IMR-90 (cell line): Measurements from ENCODE around the gene ACTG2. TPM values are rescaled to one million over a fixed set of nuclear protein-coding genes. Genes with fewer than 3 reads are reported as not detected.

Source experiments
- ATAC-seq: fragments of 200-7000 bp; cut with Tn5 transposase; 2 replicates; pipeline ENCODE4 v1.9.1; 2020; ENCODE audit warnings: low read depth, mild to moderate bottlenecking, moderate library complexity
- BruUV-seq: library from RNA; stranded (reverse); fragments of 400-500 nt; replicated peaks from 2 replicates; lab custom pipeline; 2021; lab: Mats Ljungman, UMichigan
- CTCF ChIA-PET: fragments of 300-600 bp; formaldehyde crosslinking; extraction: SDS; loops from one replicate; lab custom pipeline; 2021; ENCODE audit warnings: antibody characterized with exemption; lab: Yijun Ruan, JAX
- POLR2A ChIA-PET: fragments of 300-600 bp; sonication (Branson Sonifier 250); formaldehyde crosslinking; loops from one replicate; lab custom pipeline; 2022; ENCODE audit warnings: antibody characterized with exemption; ENCODE audit not compliant: unreplicated experiment; lab: Charles Lee
- DNase-seq: peaks from one replicate; pipeline ENCODE4 v3.0.0; 2013
- H2AFZ ChIP-seq: replicated peaks from 2 replicates; pipeline ENCODE3; 2013; ENCODE audit warnings: low read length, mild to moderate bottlenecking; ENCODE audit not compliant: poor library complexity
- H2AK5ac ChIP-seq: 2 replicates; pipeline ENCODE4 v1.6.1; 2013; ENCODE audit warnings: low read depth, low read length, inconsistent platforms
- H2AK9ac ChIP-seq: replicated peaks from 2 replicates; pipeline ENCODE3; 2013; ENCODE audit warnings: mild to moderate bottlenecking, low read depth, low read length, moderate library complexity; ENCODE audit not compliant: poor library complexity
- H2BK120ac ChIP-seq: 2 replicates; pipeline ENCODE4 v1.6.1; 2013; ENCODE audit warnings: low read depth, low read length, inconsistent platforms
- H2BK15ac ChIP-seq: 3 replicates; pipeline ENCODE4 v1.6.1; 2013; ENCODE audit warnings: low read depth, low read length, inconsistent platforms
- H2BK20ac ChIP-seq: 2 replicates; pipeline ENCODE4 v1.6.1; 2013; ENCODE audit warnings: low read depth, mild to moderate bottlenecking, inconsistent platforms, low read length, moderate library complexity
- H2BK5ac ChIP-seq: 2 replicates; pipeline ENCODE4 v1.6.1; 2013; ENCODE audit warnings: mild to moderate bottlenecking, low read depth, low read length, inconsistent platforms; ENCODE audit not compliant: poor library complexity, severe bottlenecking
- H3K14ac ChIP-seq: replicated peaks from 2 replicates; pipeline ENCODE4 v1.6.1; 2013; ENCODE audit warnings: low read depth, low read length, inconsistent platforms
- H3K18ac ChIP-seq: 2 replicates; pipeline ENCODE4 v1.6.1; 2013; ENCODE audit warnings: low read depth, low read length, control low read depth
- H3K23ac ChIP-seq: 2 replicates; pipeline ENCODE4 v1.6.1; 2013; ENCODE audit warnings: low read depth, low read length, inconsistent platforms
- H3K27ac ChIP-seq: 2 replicates; pipeline ENCODE4 v1.5.1; 2013; ENCODE audit warnings: mild to moderate bottlenecking, control low read depth, low read length; ENCODE audit not compliant: insufficient read depth
- H3K27me3 ChIP-seq: 2 replicates; pipeline ENCODE4 v1.6.1; 2013; ENCODE audit warnings: low read length; ENCODE audit not compliant: control insufficient read depth, insufficient read depth
- H3K36me3 ChIP-seq: 2 replicates; pipeline ENCODE4 v1.6.1; 2013; ENCODE audit warnings: low read length, mixed read lengths; ENCODE audit not compliant: control insufficient read depth, insufficient read depth
- H3K4ac ChIP-seq: 2 replicates; pipeline ENCODE4 v1.6.1; 2013; ENCODE audit warnings: low read depth, low read length, inconsistent platforms
- H3K4me1 ChIP-seq: 2 replicates; pipeline ENCODE4 v1.6.1; 2013; ENCODE audit warnings: low read length, mixed read lengths; ENCODE audit not compliant: control insufficient read depth, insufficient read depth
- H3K4me2 ChIP-seq: 2 replicates; pipeline ENCODE4 v1.6.1; 2013; ENCODE audit warnings: low read depth, mild to moderate bottlenecking, control low read depth, low read length, moderate library complexity
- H3K4me3 ChIP-seq: 2 replicates; pipeline ENCODE4 v1.5.1; 2013; ENCODE audit warnings: low read depth, mild to moderate bottlenecking, control low read depth, low read length, moderate library complexity; ENCODE audit not compliant: insufficient read depth
- H3K56ac ChIP-seq: 2 replicates; pipeline ENCODE4 v1.6.1; 2013; ENCODE audit warnings: low read length, inconsistent platforms; ENCODE audit not compliant: insufficient read depth; ENCODE audit errors: extremely low read depth
- H3K79me1 ChIP-seq, 2 experiments: 2 replicates each; pipeline ENCODE4 v1.6.1; 2013; ENCODE audit warnings: low read length in 2 of 2, inconsistent platforms in 1 of 2, low read depth in 1 of 2
- H3K9ac ChIP-seq: 2 replicates; pipeline ENCODE4 v1.6.1; 2013; ENCODE audit warnings: low read depth, low read length, control low read depth
- H3K9me1 ChIP-seq: 2 replicates; pipeline ENCODE4 v1.6.1; 2013; ENCODE audit warnings: low read length, inconsistent platforms; ENCODE audit not compliant: insufficient read depth
- H3K9me3 ChIP-seq: 2 replicates; pipeline ENCODE4 v1.6.1; 2013; ENCODE audit warnings: low read length; ENCODE audit not compliant: control insufficient read depth, insufficient read depth
- H4K20me1 ChIP-seq: 2 replicates; pipeline ENCODE4 v1.6.1; 2013; ENCODE audit warnings: low read length, inconsistent platforms; ENCODE audit not compliant: insufficient read depth
- H4K5ac ChIP-seq: 2 replicates; pipeline ENCODE4 v1.6.1; 2013; ENCODE audit warnings: mild to moderate bottlenecking, low read depth, low read length, control low read depth
- H4K8ac ChIP-seq, 2 experiments: 2 replicates each; pipeline ENCODE4 v1.6.1; 2013; ENCODE audit warnings: low read depth in 2 of 2, low read length in 2 of 2, control low read depth in 1 of 2, inconsistent platforms in 1 of 2
- H4K91ac ChIP-seq: 2 replicates; pipeline ENCODE4 v1.6.1; 2013; ENCODE audit warnings: low read depth, low read length, inconsistent platforms; ENCODE audit not compliant: insufficient read depth
- CHD1 ChIP-seq: IDR thresholded peaks from 2 replicates; pipeline ENCODE4 v1.6.1; 2012; ENCODE audit warnings: low read depth, low read length, improper control_type of control experiment
- MXI1 ChIP-seq: IDR thresholded peaks from 2 replicates; pipeline ENCODE4 v1.6.1; 2012; ENCODE audit warnings: low read depth, mild to moderate bottlenecking, low read length, moderate library complexity, borderline replicate concordance
- WGBS, 2 experiments: methylation state at CpG; one replicate each; pipeline versions ENCODE4 v1.1.5 to v1.1.7; 2013; ENCODE audit warnings: missing lambda C conversion rate in 2 of 2; ENCODE audit not compliant: insufficient read length in 1 of 2; ENCODE audit errors: extremely low coverage in 2 of 2; 5-methylcytosine and 5-hydroxymethylcytosine counted together
- dilution Hi-C: fragments of 300-500 bp; cut with HindIII; formaldehyde crosslinking; loops from one replicate; pipeline ENCODE4 v1.14.3; 2018; ENCODE audit warnings: low sequenced_read_pairs; ENCODE audit not compliant: unreplicated experiment
- in situ Hi-C: fragments of 300-500 bp; cut with MboI; formaldehyde crosslinking; loops from 3 replicates; pipeline ENCODE4 v1.14.3; 2019; ENCODE audit warnings: low sequenced_read_pairs, inconsistent platforms, mixed read lengths
- intact Hi-C: fragments of 100-400 bp; cut with micrococcal nuclease; formaldehyde crosslinking; loops from 2 replicates; pipeline ENCODE4 v1.10.0; 2022
- polyA plus RNA-seq, 3 experiments: library from polyadenylated mRNA; depleted of rRNA; stranded (reverse); fragments of >200 nt; gene quantifications; 2 replicates each; pipeline ENCODE4 v1.2.3, GENCODE V29; 2012; ENCODE audit warnings: low replicate concordance in 1 of 3
- total RNA-seq: library from RNA; depleted of rRNA; stranded (reverse); fragments of >200 nt; gene quantifications from 2 replicates; pipeline ENCODE4 v1.2.3, GENCODE V29; 2012

ACTG2 gene
- total and polyA plus RNA-seq, 2 of the 4 experiments (the other 2 are of a cell fraction) = 523 to 899 TPM

DNA sequence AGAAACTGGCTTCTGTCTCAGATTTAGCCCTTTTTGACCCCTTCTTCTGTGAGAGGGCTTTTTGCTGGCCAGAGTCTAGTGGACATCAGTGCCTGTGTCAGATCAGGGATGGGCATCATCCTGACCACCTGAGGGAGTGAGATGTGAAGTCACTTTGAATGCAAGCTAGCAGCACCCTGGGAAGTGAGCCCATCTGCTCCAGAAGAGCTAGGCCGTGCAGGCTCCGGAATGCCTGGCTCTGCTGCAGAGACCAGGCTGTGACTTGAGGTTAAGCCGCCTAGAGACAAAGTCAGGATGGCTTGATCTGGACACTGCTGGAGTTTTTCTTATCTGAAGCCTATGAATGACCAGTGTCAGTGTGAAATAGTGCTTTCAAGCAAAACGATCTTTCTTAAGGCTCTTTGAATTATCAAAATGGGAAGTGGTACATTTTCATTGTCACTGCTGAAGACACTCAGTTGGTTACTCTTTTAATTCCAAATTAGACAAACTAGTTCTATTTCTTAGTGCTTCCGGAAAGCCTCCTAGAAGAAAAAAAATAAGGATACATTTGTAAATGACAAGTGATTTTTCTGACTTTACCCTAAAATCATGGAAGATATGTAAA lies 54.7 kb downstream of the ACTG2 start:
- Histone ChIP-seq H3K4ac (no peak overlapping the region), H2BK5ac (no peak overlapping the region), H3K79me1 (peaks cover 30 to 70% of the 10 kb centered on the region in 2 experiments), H3K36me3 (peaks cover 46% of the 10 kb centered on the region), H2AK5ac (no peak overlapping the region), H2BK20ac (no peak overlapping the region), H4K8ac (no peak overlapping the region), H4K91ac (no peak overlapping the region), H3K27ac (no peak overlapping the region), H3K18ac (no peak overlapping the region), H2BK120ac (no peak overlapping the region), H4K20me1 (peaks cover 57% of the 10 kb centered on the region), H3K23ac (no peak overlapping the region), H3K9me1 (peaks cover 11% of the 10 kb centered on the region), H3K9ac (no peak overlapping the region), H3K56ac (no peak overlapping the region), H3K4me1 (no peaks in the 10 kb centered on the region), H3K4me2 (no peak overlapping the region), H3K14ac (no peak overlapping the region), H3K9me3 (no peaks in the 10 kb centered on the region), H3K4me3 (no peak overlapping the region), H2AK9ac (no peak overlapping the region), H3K27me3 (no peaks in the 10 kb centered on the region), H2BK15ac (no peak overlapping the region), H4K5ac (no peak overlapping the region), H2AFZ (no peak overlapping the region)
- TF ChIP-seq MXI1 = no peak
- no peak for TF ChIP-seq CHD1
- CTCF ChIA-PET = no interaction called here
- BruUV-seq = no TSS peak
- no peak for ATAC-seq
- intact Hi-C loops (no loop called here), dilution Hi-C loops (no loop called here), in situ Hi-C loops (no loop called here)
- WGBS, 2 experiments = no CpG with 5 or more reads among the region's 5 CpGs
- no peak for DNase-seq
- POLR2A ChIA-PET = no interaction called here
